Body of pancreas (tissue), 4 donors: ENCODE data around the gene SLC7A1.

Source experiments
- POLR2A ChIP-seq, 3 donors: fragments of 450-650 bp; IDR thresholded peaks; one replicate each; pipeline ENCODE4 v1.6.1; 2016; ENCODE audit warnings: antibody characterized with exemption in 3 of 3, mild to moderate bottlenecking in 2 of 3
- TF ChIP-seq, protein P1 (sequence below), 7 experiments: fragments of 450-650 bp in 4 of 7; fragments of 200-600 bp in 3 of 7; sonication (generic) in 3 of 7; IDR thresholded peaks; one replicate each; pipeline ENCODE4 v1.5.1; 2016 to 2019; ENCODE audit warnings: antibody characterized with exemption in 7 of 7

DNA sequence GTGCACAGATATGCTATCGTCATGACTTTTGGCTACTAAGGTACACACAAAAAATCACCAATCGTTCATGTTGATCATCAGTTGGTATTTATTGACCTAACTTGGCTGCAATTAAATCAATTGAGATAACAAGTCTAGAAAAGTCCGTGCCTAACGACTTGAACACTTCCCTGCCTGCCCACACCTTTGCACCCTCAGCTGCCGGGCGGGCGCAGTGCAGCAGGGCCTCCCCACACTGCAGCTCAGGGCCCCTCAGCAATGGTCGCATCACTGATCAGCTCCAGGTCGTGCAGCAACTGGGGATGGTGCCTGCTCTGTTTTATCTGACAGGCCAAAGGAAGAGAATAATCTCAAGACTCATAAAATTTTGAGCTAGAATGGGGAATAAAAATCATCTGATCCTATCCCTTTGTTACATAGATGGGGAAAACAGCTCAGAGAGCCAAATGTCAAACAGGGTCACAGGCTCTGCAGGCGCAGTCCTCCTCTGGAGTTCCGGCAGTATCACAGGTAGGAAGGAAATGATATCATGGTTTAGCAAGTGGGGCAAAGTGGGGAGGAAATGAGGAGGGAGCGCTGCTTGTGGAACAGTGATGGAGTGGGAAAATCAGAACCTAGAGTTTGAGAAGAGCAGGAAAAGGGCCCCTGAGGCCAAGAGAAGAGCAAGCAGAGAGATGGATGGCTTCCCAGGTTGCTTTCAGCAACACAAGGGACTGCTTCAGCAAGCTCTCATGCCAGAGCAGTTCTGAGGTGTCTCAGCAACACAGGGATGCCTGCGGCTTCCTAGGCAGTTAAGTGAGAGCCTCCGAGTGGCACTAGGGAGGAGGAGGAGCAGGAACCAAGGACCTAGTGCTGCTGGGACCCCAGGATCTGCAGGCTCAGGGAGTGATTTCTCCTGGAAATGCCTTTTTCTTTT is 57.5 kb downstream of the SLC7A1 start:
- TF ChIP-seq, protein P1, sequence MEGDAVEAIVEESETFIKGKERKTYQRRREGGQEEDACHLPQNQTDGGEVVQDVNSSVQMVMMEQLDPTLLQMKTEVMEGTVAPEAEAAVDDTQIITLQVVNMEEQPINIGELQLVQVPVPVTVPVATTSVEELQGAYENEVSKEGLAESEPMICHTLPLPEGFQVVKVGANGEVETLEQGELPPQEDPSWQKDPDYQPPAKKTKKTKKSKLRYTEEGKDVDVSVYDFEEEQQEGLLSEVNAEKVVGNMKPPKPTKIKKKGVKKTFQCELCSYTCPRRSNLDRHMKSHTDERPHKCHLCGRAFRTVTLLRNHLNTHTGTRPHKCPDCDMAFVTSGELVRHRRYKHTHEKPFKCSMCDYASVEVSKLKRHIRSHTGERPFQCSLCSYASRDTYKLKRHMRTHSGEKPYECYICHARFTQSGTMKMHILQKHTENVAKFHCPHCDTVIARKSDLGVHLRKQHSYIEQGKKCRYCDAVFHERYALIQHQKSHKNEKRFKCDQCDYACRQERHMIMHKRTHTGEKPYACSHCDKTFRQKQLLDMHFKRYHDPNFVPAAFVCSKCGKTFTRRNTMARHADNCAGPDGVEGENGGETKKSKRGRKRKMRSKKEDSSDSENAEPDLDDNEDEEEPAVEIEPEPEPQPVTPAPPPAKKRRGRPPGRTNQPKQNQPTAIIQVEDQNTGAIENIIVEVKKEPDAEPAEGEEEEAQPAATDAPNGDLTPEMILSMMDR (IDR thresholded peaks at IDR 0.05) = no peak
- no peak for TF ChIP-seq POLR2A (IDR thresholded peaks at IDR 0.05)
